EH (cell line): ENCODE data around the gene NPNT.
A peak's percentile ranks its signal among the peaks of the same experiment; 100 is the strongest.

Experiments used
- DNase-seq: peaks from one replicate; pipeline ENCODE4 v3.0.0-alpha.2; 2015; ENCODE audit warnings: low read depth

The NPNT gene

GRCh38 chr4:105970371-105970770 lies 75.1 kb downstream of the NPNT start:
- no peak for DNase-seq

DNA sequence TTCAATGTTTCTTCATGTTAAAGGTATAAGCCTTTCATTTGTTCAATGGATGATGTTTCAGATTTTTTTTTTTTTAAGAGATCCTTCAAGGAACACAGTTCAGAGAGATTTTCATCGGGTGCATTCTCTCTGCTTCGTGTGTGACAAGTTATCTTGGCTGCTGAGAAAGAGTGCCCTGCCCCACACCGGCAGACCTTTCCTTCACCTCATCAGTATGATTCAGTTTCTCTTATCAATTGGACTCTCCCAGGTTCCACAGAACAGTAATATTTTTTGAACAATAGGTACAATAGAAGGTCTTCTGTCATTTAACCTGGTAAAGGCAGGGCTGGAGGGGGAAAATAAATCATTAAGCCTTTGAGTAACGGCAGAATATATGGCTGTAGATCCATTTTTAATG lies 75.8 kb downstream of the NPNT start:
- DNase-seq: no peak

DNA sequence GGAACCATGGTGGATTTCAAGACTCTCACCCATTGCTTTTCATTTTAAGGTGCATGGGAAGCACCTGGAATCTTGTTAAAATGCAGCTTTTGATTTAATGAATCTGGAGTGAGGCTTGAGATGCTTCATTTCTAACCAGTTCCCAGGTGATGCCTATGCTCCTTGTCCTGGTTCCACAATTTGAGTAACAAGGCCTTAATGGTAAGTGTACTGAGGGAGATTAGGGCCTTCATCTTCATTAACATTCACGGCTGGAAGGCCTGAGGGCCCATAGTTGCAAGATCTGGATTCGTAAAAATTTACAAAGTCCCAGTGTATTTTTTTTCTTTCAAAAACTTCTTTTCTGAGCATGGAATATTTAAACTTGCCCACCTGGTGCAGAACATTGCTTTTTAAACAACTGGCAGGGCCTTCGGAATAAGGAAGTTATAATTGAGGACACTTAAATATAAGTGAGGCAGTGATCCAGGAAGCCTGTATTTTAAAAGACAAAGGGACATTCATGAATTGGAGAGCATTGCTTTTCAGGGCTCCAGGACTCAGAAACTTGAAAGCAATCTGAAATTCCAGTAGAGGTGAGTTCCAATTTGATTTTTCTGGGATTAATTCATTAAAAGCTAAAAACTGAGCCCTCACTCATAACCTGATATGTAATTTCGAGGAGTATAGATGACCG lies 77.8 kb downstream of the NPNT start:
- DNase-seq: no peak

DNA sequence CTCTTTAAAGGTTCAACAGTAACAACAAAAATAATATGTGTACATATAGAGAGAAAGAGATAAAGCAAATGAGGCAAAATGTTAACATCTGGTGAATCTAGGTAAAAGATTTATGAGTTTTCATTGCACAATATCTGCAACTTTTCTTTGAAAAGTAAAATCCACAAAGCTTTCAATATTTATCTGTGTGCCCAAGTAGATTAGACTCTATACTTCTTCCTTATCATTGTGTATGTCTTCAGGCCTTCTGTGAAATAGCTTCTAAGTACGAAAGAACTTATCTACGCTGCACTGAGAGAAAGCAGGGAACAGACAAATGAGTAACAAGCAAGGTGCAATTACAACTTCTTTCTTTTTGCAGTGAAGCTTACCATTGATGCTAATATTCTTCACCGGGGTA lies 81.6 kb downstream of the NPNT start:
- DNase-seq: no peak

GRCh38 chr4:105978684-105979296 lies 83.5 kb downstream of the NPNT start:
- peak; percentile 93 for DNase-seq

DNA sequence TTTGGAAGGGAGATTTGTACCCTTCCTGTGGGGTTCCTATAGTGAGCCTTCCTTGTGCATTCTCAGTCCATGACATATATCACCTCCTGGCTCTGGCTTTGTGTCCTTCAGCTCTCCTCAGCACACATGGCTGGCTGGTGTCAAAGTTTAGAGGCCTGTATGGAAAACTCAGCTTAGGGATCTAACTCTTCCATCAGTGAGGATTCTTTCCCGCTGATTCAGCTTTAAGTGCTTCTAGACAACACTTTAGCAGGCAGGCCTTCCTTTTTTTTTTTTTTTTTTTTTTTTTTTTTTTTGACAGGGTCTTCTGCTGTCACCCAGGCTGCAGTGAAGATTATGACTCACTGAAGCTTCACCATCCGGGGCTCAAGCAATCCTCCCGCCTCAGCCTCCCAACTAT lies 84.2 kb downstream of the NPNT start:
- peak; percentile 82 for DNase-seq

GRCh38 chr4:105988671-105989070 lies 93.4 kb downstream of the NPNT start:
- no peak for DNase-seq

GRCh38 chr4:105989485-105990242 lies 94.4 kb downstream of the NPNT start:
- DNase-seq: peak; percentile 30

GRCh38 chr4:105990933-105991332 lies 95.7 kb downstream of the NPNT start:
- DNase-seq: peak; percentile 76

DNA sequence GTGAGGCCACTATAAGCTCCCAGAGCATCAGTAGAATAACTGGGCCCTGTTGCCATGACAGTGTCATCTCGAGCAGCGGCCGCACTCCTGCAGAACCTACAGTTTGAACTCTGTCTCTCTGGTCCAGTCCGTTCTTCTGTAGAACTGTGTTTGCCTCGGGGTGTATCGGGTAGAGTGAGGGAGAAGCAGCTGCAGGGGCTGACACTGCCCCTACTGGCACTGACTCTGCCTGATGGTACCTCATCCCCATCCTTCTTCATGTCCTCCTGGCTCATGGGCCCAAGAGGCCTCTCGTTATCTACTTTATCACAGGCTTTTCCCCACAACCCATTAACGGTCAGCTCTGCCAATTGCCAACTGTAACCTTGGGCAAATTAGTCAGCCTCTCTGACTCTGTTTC lies 96.5 kb downstream of the NPNT start:
- no peak for DNase-seq

- no peak for DNase-seq
These were observed 97.5 kb downstream of the NPNT start for GRCh38 chr4:105992641-105993305.

GRCh38 chr4:105994061-105994460 lies 98.8 kb downstream of the NPNT start:
- peak; percentile 28 for DNase-seq

DNA sequence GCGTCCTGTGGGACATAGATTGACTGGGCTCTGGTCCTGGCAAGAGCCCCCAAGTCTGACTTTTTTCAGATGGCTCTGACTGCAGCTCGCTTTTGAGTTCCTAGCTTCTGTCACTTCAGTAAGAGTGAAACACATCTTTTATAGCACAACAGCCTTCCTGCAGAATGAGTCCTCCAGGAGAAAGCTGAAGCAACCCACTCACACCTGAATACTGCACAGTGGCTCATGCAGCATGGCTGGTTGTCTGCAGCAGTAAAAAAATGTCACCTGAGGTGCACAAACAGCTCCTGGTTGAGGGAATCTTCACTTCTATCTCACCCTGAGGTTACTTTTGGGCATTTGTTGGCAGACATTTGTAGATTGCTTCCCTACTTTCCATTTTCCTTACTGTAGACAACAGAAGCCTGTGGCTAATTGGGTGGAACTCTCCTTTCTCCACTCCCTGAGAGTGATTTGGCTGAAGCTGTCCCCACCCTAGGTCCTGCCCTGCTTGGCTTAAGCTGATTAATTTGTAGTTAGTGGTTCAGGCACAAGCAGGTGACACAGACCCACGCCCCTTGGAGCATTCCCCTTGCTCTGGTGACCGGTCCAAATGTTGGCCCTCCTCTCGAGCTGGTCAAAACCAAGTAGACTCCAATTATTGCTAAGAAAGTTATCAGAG lies 99.7 kb downstream of the NPNT start:
- no peak for DNase-seq

DNA sequence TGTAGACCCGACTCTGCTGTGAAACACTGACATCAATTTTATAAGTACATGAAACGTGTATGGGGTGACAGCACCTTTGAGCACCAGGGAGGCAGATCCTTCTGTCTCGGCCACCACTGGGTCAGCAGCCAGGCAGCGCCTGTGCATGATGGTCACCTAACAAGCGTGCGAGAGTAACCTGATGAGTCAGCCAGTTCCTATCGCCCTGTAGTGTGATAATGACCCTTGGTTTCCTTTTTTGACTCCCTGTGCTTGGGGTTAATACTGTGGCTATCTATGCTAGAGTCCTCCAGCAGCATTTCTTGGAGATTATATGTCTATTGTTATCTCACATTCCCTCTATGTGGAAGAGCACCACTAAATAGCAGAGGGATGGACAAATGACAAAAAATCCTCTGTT lies 101.6 kb downstream of the NPNT start:
- no peak for DNase-seq

DNA sequence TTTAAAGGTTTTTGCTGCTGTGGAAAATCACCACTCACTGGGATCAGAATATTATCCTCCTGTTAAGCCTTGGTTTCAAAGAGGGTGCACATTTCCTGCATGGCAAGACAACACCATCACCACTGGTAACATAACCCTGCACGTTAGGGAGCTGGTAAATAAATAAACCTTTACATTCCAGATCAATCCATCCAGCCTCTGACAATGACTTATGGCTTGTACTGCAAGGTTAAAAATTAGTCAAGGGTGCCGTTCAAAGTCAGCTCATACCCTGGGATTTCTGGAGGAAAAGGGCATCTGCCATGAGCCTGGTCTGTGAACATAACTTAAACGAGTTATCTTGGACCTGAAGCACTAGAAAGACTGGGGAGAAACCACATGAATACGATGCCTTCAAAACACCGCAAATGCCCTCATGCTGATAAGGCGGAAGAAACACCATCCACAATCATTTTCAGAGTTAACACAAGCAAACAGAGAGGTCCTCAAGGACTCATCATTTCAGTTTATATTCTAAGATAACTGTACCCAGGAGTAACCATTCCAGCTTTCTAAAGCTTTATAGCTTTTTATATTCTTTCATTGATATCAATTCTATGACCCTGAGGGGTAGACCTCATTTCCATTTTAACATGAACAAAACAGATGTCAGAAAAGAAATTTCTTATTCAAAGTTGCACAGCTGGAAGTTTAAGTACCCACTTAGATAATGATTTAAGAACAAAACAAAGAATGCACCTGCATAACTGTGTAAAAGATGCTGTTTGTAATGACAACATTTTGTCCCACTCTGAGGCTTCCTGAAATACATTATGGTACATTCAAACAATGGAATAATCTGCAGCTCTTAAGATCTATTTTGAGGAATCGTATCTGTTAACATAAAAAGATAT lies 103.1 kb downstream of the NPNT start:
- no peak for DNase-seq

DNA sequence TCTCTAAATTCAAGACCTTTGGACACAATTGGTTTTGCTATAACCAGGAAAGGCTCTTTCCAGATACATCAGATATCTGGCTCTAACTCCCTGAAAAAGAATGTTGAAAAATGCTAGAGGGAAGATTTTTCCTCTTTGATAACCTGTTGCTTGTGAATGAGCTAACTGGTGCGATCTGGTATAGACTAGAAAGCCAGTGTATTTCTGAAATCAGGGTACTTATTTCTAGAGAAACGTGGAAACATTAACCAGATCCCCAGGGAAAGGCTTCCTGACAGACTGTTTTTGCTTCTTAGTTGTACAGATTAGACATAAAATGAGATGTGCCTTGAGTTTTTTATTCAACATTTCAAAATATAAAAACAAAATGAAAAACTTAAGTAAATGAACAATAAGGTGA lies 107.7 kb downstream of the NPNT start:
- DNase-seq: no peak

DNA sequence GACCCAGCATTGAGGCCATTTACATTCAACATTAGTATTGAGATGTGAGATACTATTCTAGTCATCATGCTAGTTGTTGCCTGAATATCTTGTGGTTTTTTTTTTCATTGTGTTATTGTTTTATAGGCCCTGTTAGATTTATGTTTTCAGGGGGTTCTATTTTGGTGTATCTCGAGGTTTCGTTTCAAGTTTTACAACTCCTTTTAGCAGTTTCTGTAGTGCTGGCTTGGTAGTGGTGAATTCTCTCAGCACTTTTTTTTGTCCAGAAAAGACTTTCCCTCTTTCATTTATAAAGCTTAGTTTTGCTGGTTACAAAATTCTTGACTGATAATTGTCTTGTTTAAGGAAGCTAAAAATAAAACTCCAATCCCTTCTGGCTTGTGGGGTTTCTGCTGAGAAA lies 115.5 kb downstream of the NPNT start:
- no peak for DNase-seq

GRCh38 chr4:106011387-106011786 lies 116.1 kb downstream of the NPNT start:
- DNase-seq: no peak

DNA sequence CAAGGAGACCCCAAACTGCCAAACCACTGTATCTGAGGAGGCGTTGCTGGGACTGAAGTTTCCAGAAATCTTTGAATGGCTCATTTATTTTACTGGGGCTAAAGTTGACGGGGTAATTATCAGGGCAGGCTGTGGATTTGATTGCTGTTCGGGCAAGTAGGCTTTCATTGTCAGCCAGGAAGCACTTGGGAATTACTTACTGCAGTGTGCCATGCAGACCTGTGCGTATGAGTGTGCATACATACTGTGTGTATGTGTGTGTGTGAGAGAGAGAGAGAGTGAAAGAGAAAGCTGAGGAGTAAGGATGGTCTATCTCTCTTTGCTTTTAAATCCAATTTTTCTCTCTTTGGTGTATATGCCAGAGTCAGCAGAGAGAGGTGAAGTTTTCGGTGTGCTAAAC lies 122.7 kb downstream of the NPNT start:
- DNase-seq: no peak

DNA sequence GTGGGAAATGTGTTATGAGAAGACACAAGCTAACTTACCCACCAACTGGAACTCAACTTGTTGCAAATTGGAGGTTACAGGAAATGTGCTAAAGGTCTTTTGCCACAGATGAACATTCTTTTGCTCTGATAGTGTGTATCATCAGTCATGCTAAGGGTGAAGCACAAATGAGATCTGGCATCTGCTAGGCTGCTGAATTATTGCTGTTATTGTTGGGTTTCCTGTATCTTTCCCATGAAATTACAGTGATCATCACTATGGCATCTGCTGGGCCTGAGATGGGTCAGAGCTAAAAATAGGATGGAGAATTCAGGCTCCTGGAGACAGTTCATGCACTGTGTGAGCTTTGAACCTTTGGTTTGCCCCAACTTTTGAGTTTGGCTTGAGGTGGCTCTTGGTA lies 124.5 kb downstream of the NPNT start:
- DNase-seq: peak; percentile 96
